Ecto neural progenitor cell (in vitro differentiated cells): Measurements from ENCODE around the gene ZNF432.
A peak's percentile ranks its signal among the peaks of the same experiment; 100 is the strongest.

Source experiments
- DNase-seq: peaks from one replicate; pipeline ENCODE4 v3.0.0-alpha.2; 2018; ENCODE audit warnings: low spot score

Gene ZNF432

DNA sequence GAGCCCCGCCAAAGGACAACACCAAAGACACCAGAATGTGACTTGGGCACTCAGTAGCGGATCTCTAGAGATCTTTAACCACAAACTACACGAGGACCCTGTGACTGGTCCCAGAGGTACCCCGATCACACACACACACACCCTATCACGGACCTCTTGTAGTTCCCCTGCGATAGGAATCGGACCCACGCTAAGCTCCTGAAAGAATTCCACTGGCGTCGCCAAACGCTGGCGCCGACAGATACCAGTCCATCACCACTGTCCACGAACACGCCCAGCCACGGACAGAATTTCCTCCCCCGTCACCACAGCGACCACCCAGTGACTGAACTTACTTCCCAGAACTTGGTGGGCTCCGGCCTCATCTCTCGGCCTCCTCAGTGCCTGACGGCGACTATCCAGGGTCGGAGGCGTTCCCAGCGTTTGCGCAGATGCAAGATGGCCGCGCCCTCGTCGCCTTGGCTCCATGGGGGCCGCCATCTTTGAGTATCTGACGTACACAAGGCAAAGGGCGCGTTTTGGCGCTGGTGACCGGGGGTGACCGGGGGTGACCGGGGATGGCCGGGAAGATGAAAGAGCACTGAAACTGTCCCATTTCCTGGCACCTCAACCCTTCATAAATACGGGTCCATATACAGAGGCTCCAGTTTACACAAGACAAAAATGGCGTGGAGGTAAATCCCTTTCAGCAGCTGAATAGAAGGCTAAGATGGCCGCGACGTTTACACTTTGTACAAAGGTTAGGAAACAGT lies 40.7 kb downstream of the ZNF432 start, which contains the start of gene ZNF615:
Gene ZNF615 (minus strand): TSS at position 406 of the 752 bp plus-strand sequence. CDS start 4,500 bp downstream, outside the sequence.
- peak; percentile 94 for DNase-seq

DNA sequence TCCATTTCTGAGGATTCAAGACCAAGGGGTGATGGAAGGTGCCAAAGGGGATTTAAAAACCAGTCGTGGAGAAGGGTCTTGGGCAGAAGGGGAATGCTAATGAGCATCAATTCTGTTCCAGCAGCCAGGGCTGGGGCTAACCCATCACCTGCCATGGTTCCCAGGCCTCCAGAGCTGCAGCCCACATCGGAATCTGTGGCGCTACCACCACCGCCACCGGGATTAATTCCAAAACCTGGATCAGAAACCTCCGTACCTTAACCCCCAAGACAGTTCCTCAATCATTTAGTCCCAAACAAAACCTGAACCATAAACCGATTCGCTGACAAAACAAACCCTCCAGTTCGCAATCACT lies 41.2 kb downstream of the ZNF432 start:
- DNase-seq: peak; percentile 58

- DNase-seq: no peak
Observed at GRCh38 chr19:51994048-51994644, 54.5 kb downstream of the ZNF432 start.

GRCh38 chr19:51993422-51993821 lies 55.2 kb downstream of the ZNF432 start:
- DNase-seq: no peak

DNA sequence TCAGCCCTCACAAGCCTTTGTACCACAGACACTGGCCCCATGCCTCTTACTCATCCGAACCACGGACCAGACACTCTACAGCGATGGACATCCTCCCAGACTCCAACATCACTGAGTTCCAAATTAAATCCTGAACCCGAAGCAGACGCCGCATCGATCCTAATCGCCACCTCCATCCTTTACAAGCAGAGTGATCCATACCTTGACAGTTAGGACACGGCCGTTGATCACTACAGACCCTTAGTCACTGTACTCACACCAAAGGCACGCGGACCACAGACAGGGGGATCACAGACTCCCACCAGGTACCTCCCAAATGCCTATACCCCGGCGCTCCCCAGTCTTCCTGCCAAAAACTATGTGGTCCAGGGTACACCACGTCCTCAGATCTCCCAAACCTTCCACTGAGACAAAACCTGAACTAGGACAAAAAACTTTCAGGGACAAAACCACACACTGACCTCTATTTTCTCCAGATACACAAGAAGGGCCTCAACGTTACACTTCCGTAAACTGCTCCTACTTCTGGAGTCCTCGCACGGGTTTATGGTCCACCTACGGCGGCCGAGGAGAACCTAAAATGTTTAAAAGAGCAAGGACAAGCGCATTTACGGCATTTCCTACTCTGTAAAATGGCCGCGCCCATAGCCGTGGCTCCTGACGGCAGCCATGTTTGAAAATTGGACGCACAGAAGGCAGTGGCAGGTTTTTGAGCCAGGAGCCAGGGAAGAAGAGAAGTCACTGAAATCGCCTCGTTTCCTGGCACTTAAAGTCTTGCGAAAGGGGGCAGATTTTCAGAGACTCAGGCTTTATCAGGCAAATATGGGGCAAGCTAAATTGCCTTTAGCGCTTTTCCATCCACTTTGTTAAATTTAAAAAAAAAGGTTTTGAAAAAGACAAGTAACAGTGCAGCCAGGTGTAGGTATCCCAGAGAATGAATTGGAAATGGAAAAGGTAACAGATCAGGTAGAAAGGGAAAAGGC lies 62.0 kb downstream of the ZNF432 start, which contains the start of gene ZNF350:
Gene ZNF350 (minus strand): TSS at position 532 of the 983 bp plus-strand sequence. CDS start 12,480 bp downstream, outside the sequence.
- peak; percentile 77 for DNase-seq

DNA sequence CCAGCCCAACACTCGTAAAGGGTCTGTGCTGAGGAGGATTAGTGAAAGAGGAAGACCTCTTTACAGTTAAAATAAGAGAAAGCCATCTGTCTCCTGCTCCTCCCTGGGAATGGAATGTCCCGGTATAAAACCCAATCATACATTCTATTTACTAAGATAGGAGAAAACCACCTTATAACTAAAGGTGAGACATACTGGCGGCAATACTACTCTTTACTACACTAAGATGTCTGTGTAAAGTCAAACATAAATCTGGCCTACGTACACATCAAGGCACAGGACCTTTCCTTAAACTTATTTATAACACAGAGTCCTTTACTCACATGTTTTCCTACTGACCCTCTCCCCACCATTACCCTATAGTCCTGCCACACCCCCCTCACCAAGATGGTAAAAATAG lies 65.3 kb downstream of the ZNF432 start:
- DNase-seq: no peak
